Astrocyte (in vitro differentiated cells and primary cell): Measurements from ENCODE around the gene MNT.

Experiments used
- CTCF ChIP-seq: IDR thresholded peaks from 2 replicates; pipeline ENCODE4 v1.5.1; 2011; ENCODE audit warnings: low read depth, mild to moderate bottlenecking, inconsistent platforms, low read length, moderate library complexity; ENCODE audit not compliant: insufficient read depth
- EZH2 ChIP-seq: IDR thresholded peaks from 2 replicates; pipeline ENCODE4 v1.6.1; 2012; ENCODE audit warnings: mild to moderate bottlenecking, low read length, inconsistent platforms; ENCODE audit not compliant: insufficient read depth

GRCh38 chr17:2369551-2370210, 31.2 kb downstream of the MNT start:
- TF ChIP-seq EZH2 (no peak), CTCF (no peak)
